Lower lobe of right lung (tissue), 2 donors: ENCODE measurements around the gene TMEM121B. TPM values are rescaled to one million over a fixed set of nuclear protein-coding genes. Genes with fewer than 3 reads are reported as not detected.

Source experiments
- ATAC-seq, 2 donors: fragments of 200-7000 bp; cut with Tn5 transposase; one replicate each; pipeline ENCODE4 v1.9.1; 2020 to 2022; ENCODE audit warnings: mild to moderate bottlenecking in 2 of 2, moderate library complexity in 2 of 2
- DNase-seq: peaks from one replicate; pipeline ENCODE4 v3.0.0-alpha.2; 2020
- H3K27ac ChIP-seq: fragments of 200-600 bp; one replicate; pipeline ENCODE4 v1.8.0; 2022
- H3K27me3 ChIP-seq: fragments of 200-600 bp; one replicate; pipeline ENCODE4 v1.8.0; 2022; ENCODE audit warnings: low read depth
- H3K36me3 ChIP-seq: fragments of 200-600 bp; one replicate; pipeline ENCODE4 v1.8.0; 2022; ENCODE audit warnings: mild to moderate bottlenecking
- H3K4me1 ChIP-seq: fragments of 200-600 bp; one replicate; pipeline ENCODE4 v1.8.0; 2022
- H3K4me3 ChIP-seq: fragments of 200-600 bp; one replicate; pipeline ENCODE4 v1.8.0; 2022; ENCODE audit warnings: mild to moderate bottlenecking
- H3K9me3 ChIP-seq: fragments of 200-600 bp; one replicate; pipeline ENCODE4 v1.8.0; 2022
- CTCF ChIP-seq: fragments of 200-600 bp; IDR thresholded peaks from one replicate; pipeline ENCODE4 v1.8.0; 2022; ENCODE audit warnings: antibody characterized with exemption, mild to moderate bottlenecking
- intact Hi-C: fragments of 100-400 bp; cut with DNase I; formaldehyde crosslinking; loops from one replicate; pipeline ENCODE4 v1.11.0; 2022
- total RNA-seq: library from RNA; stranded (reverse); fragmentation: NEBNext Ultra II Directional; extraction: Animal tissue kit (Norgen Biotek cat#: 25700); gene quantifications from one replicate; pipeline ENCODE4 v1.2.1, GENCODE V29; 2021
- donor health status: DM: no; HTN: yes; CAD: no; lungs with severe emphysema.

Gene TMEM121B
- total RNA-seq, 1 donor from 2014 or later, result 0.97 TPM

- DNase-seq (no peak), ATAC-seq (peak; percentile 8 to 27)
- Histone ChIP-seq H3K9me3 (no peaks in the 10 kb centered on the region), H3K36me3 (peaks cover 86% of the 10 kb centered on the region), H3K4me1 (peaks cover 34% of the 10 kb centered on the region), H3K4me3 (peak overlapping the region; percentile 21), H3K27ac (peak overlapping the region; percentile 11), H3K27me3 (no peaks in the 10 kb centered on the region)
- intact Hi-C loops, result no loop called here
- TF ChIP-seq CTCF, result no peak
Measured at GRCh38 chr22:17106161-17106784, 14.9 kb downstream of the TMEM121B start.

GRCh38 chr22:17105143-17106129, 15.7 kb downstream of the TMEM121B start:
- Histone ChIP-seq H3K36me3 (peaks cover 92% of the 10 kb centered on the region), H3K9me3 (no peaks in the 10 kb centered on the region), H3K4me1 (peaks cover 42% of the 10 kb centered on the region), H3K4me3 (no peak overlapping the region), H3K27me3 (no peaks in the 10 kb centered on the region), H3K27ac (no peak overlapping the region)
- DNase-seq (no peak), ATAC-seq (no peak)
- intact Hi-C loops, result no loop called here
- no peak for TF ChIP-seq CTCF

- TF ChIP-seq CTCF, result no peak
- Histone ChIP-seq H3K27ac (no peak overlapping the region), H3K4me1 (peaks cover 47% of the 10 kb centered on the region), H3K4me3 (no peak overlapping the region), H3K9me3 (no peaks in the 10 kb centered on the region), H3K36me3 (peaks cover 93% of the 10 kb centered on the region), H3K27me3 (no peaks in the 10 kb centered on the region)
- DNase-seq, result no peak
- ATAC-seq, result no peak
- intact Hi-C loops, result no loop called here
Measured at GRCh38 chr22:17104336-17104935, 16.7 kb downstream of the TMEM121B start.

GRCh38 chr22:17103351-17103750, 17.8 kb downstream of the TMEM121B start:
- H3K36me3 ChIP-seq, result peaks cover 93% of the 10 kb centered on the region
- no peaks in the 10 kb centered on the region for H3K27me3 ChIP-seq
- no peak for TF ChIP-seq CTCF
- ATAC-seq (no peak), DNase-seq (no peak)
- H3K27ac ChIP-seq, result no peak overlapping the region
- peaks cover 57% of the 10 kb centered on the region for H3K4me1 ChIP-seq
- no peak overlapping the region for H3K4me3 ChIP-seq
- H3K9me3 ChIP-seq, result no peaks in the 10 kb centered on the region
- intact Hi-C loops, result no loop called here

GRCh38 chr22:17102297-17102667, 18.9 kb downstream of the TMEM121B start:
- Histone ChIP-seq H3K9me3 (no peaks in the 10 kb centered on the region), H3K36me3 (peaks cover 93% of the 10 kb centered on the region), H3K27me3 (no peaks in the 10 kb centered on the region), H3K27ac (no peak overlapping the region), H3K4me1 (peaks cover 59% of the 10 kb centered on the region), H3K4me3 (no peak overlapping the region)
- no peak for TF ChIP-seq CTCF
- no peak for ATAC-seq
- DNase-seq, result no peak
- intact Hi-C loops, result no loop called here
